Neutrophil (primary cell): ENCODE measurements around the gene VWF.

Experiments
- H3K27ac ChIP-seq: fragments of 200-600 bp; sonication (generic); 2 replicates; pipeline ENCODE4 v1.5.1; 2016; ENCODE audit warnings: mild to moderate bottlenecking, moderate library complexity
- H3K27me3 ChIP-seq: fragments of 200-600 bp; sonication (generic); 2 replicates; pipeline ENCODE4 v1.6.0; 2016; ENCODE audit warnings: mild to moderate bottlenecking
- H3K36me3 ChIP-seq: fragments of 200-600 bp; sonication (generic); 2 replicates; pipeline ENCODE4 v1.5.1; 2017
- H3K4me1 ChIP-seq, 2 experiments: fragments of 200-600 bp in 1 of 2; sonication (generic) in 1 of 2; 1 replicate in 1 of 2; 2 replicates in 1 of 2; pipeline versions ENCODE4 v1.5.1 to v1.6.1; 2013 to 2016; ENCODE audit warnings: low read depth in 1 of 2, low read length in 1 of 2, mild to moderate bottlenecking in 1 of 2, moderate library complexity in 1 of 2; ENCODE audit not compliant: control insufficient read depth in 1 of 2, insufficient read depth in 1 of 2
- H3K4me3 ChIP-seq, 2 experiments: fragments of 200-600 bp in 1 of 2; sonication (generic) in 1 of 2; 1 replicate in 1 of 2; 2 replicates in 1 of 2; pipeline ENCODE4 v1.5.1; 2013 to 2016; ENCODE audit warnings: low read depth in 1 of 2, low read length in 1 of 2, mild to moderate bottlenecking in 1 of 2, moderate library complexity in 1 of 2
- H3K9me3 ChIP-seq: fragments of 200-600 bp; sonication (generic); 2 replicates; pipeline ENCODE4 v1.5.1; 2016
- CTCF ChIP-seq: fragments of 200-600 bp; sonication (generic); IDR thresholded peaks from 2 replicates; pipeline ENCODE4 v1.5.1; 2016; ENCODE audit warnings: antibody characterized with exemption

VWF gene

GRCh38 chr12:5948696-5949095, 175.8 kb downstream of the VWF start:
- no peak for TF ChIP-seq CTCF
- no peaks in the 10 kb centered on the region for H3K4me1 ChIP-seq
- H3K9me3 ChIP-seq = no peaks in the 10 kb centered on the region
- no peak overlapping the region for H3K27ac ChIP-seq
- peaks cover 70% of the 10 kb centered on the region for H3K27me3 ChIP-seq
- H3K36me3 ChIP-seq = no peaks in the 10 kb centered on the region
- no peak overlapping the region for H3K4me3 ChIP-seq

GRCh38 chr12:5947006-5947405, 177.5 kb downstream of the VWF start:
- Histone ChIP-seq H3K27ac (no peak overlapping the region), H3K4me3 (no peak overlapping the region), H3K36me3 (no peaks in the 10 kb centered on the region), H3K4me1 (no peaks in the 10 kb centered on the region), H3K27me3 (peaks cover 87% of the 10 kb centered on the region), H3K9me3 (no peaks in the 10 kb centered on the region)
- no peak for TF ChIP-seq CTCF

GRCh38 chr12:5946388-5946787, 178.1 kb downstream of the VWF start:
- H3K36me3 ChIP-seq = no peaks in the 10 kb centered on the region
- H3K4me3 ChIP-seq = no peak overlapping the region
- TF ChIP-seq CTCF = no peak
- no peaks in the 10 kb centered on the region for H3K9me3 ChIP-seq
- peaks cover 89% of the 10 kb centered on the region for H3K27me3 ChIP-seq
- H3K4me1 ChIP-seq = no peaks in the 10 kb centered on the region
- no peak overlapping the region for H3K27ac ChIP-seq

GRCh38 chr12:5945071-5946008, 179.1 kb downstream of the VWF start, which contains the start of gene ANO2:
Gene ANO2, minus strand, starts transcription at chr12:5945259. Its CDS starts 42 bp downstream, at chr12:5945217.
- no peak within 1 kb of the TSS for H3K4me3 ChIP-seq
- peaks cover 93% of the 10 kb centered on the region for H3K27me3 ChIP-seq
- H3K9me3 ChIP-seq = no peaks in the 10 kb centered on the region
- H3K27ac ChIP-seq = no peak within 1 kb of the TSS
- no peaks in the 10 kb centered on the region for H3K36me3 ChIP-seq
- TF ChIP-seq CTCF = no peak
- no peaks in the 10 kb centered on the region for H3K4me1 ChIP-seq

- H3K9me3 ChIP-seq = no peaks in the 10 kb centered on the region
- peaks cover 92% of the 10 kb centered on the region for H3K27me3 ChIP-seq
- H3K27ac ChIP-seq = no peak overlapping the region
- H3K36me3 ChIP-seq = no peaks in the 10 kb centered on the region
- TF ChIP-seq CTCF = no peak
- H3K4me3 ChIP-seq = no peak overlapping the region
- no peaks in the 10 kb centered on the region for H3K4me1 ChIP-seq
These were observed 179.8 kb downstream of the VWF start for GRCh38 chr12:5944688-5945070.
